Dermis lymphatic vessel endothelial cell (primary cell): Measurements from ENCODE around the gene ACBD7. TPM values are rescaled to one million over a fixed set of nuclear protein-coding genes. Genes with fewer than 3 reads are reported as not detected.

Experiments used
- total RNA-seq: library from RNA; depleted of rRNA; stranded (reverse); fragments of >200 nt; gene quantifications from 2 replicates; pipeline ENCODE4 v1.2.1, GENCODE V29; 2014

The ACBD7 gene
- 0.52 and 0.76 TPM in 2 replicates for total RNA-seq

GRCh38 chr10:15088428-15089261, at the start of gene ACBD7:
Gene ACBD7, minus strand, starts transcription at chr10:15088776. Its CDS starts 48 bp downstream, at chr10:15088728.

GRCh38 chr10:15097011-15097812, 8.6 kb upstream of the ACBD7 start, which contains the start of gene RPP38:
Gene RPP38, plus strand, starts transcription at chr10:15097355. Its CDS starts 5,960 bp downstream, at chr10:15103315.

GRCh38 chr10:15043674-15044073, 44.9 kb downstream of the ACBD7 start, which contains the start of gene OLAH:
Gene OLAH, plus strand, starts transcription at chr10:15043943. Its CDS starts 3,346 bp downstream, at chr10:15047289.

Other genes with a start within 250 kb of the ACBD7 start
- gene SUV39H2, start 209.9 kb downstream of the ACBD7 start, total RNA-seq: 4.3 and 9.4 TPM in 2 replicates
- 6.1 and 9.9 TPM in 2 replicates for gene DCLRE1C, start 134.7 kb downstream of the ACBD7 start, total RNA-seq
- gene MEIG1, start 129.4 kb downstream of the ACBD7 start, total RNA-seq: 0.22 and 0.34 TPM in 2 replicates
- 0.26 TPM in 1 of 2 replicates, not detected in the other for gene OLAH, start 44.8 kb downstream of the ACBD7 start, total RNA-seq
- 7.0 and 11.9 TPM in 2 replicates for gene RPP38, start 8.6 kb upstream of the ACBD7 start, total RNA-seq
- 23.5 and 43.0 TPM in 2 replicates for gene NMT2, start 79.9 kb upstream of the ACBD7 start, total RNA-seq